Measurements from ENCODE around the gene ITGB1BP1. TPM values are rescaled to one million over a fixed set of nuclear protein-coding genes. Genes with fewer than 3 reads are reported as not detected.

ITGB1BP1 gene
- total RNA-seq, 1 donor from 2014 or later: 41.8 TPM

- no peak overlapping the region for H3K27ac Mint-ChIP-seq
- H3K9me3 Mint-ChIP-seq (ENCODE audit: low read depth): no peaks in the 10 kb centered on the region
Observed at GRCh38 chr2:9355270-9355669, 68.1 kb downstream of the ITGB1BP1 start.

GRCh38 chr2:9354318-9354717 is 69.0 kb downstream of the ITGB1BP1 start:
- Mint-ChIP-seq H3K4me1 (ENCODE audit: low read depth) (peaks cover 5% of the 10 kb centered on the region), H3K4me3 (ENCODE audit: low read depth) (no peak overlapping the region), H3K27ac (no peak overlapping the region), H3K9me3 (ENCODE audit: low read depth) (no peaks in the 10 kb centered on the region), H3K36me3 (ENCODE audit: insufficient read depth) (peaks cover 33% of the 10 kb centered on the region), H3K27me3 (no peaks in the 10 kb centered on the region)
- DNase-seq (ENCODE audit: low spot score, unreplicated experiment): no peak
- TF ChIP-seq CTCF (IDR thresholded peaks at IDR 0.05; ENCODE audit: unreplicated experiment): no peak

More at GRCh38 chr2:9355270-9355669, 68.1 kb downstream of the ITGB1BP1 start:
- DNase-seq (ENCODE audit: low spot score, unreplicated experiment): no peak
- TF ChIP-seq CTCF (IDR thresholded peaks at IDR 0.05; ENCODE audit: unreplicated experiment): no peak
- Mint-ChIP-seq H3K36me3 (ENCODE audit: insufficient read depth) (peaks cover 35% of the 10 kb centered on the region), H3K4me3 (ENCODE audit: low read depth) (no peak overlapping the region), H3K4me1 (ENCODE audit: low read depth) (peaks cover 8% of the 10 kb centered on the region), H3K27me3 (no peaks in the 10 kb centered on the region)

Other genes with a start within 250 kb of the ITGB1BP1 start
- gene ASAP2, start 216.7 kb downstream of the ITGB1BP1 start, total RNA-seq: 65.4 and 69.3 TPM in 2 replicates
- 60.3 and 60.4 TPM in 2 replicates for gene CPSF3, start 126 bp upstream of the ITGB1BP1 start, total RNA-seq
- gene IAH1, start 51.0 kb upstream of the ITGB1BP1 start, total RNA-seq: 36.6 and 37.4 TPM in 2 replicates
- gene ADAM17, start 132.3 kb upstream of the ITGB1BP1 start, total RNA-seq: 53.1 and 53.6 TPM in 2 replicates
- gene YWHAQ, start 207.5 kb upstream of the ITGB1BP1 start, total RNA-seq: 357 and 378 TPM in 2 replicates

All from progenitor cell of endocrine pancreas (in vitro differentiated cells).